Keratinocyte (primary cell): ENCODE results near the gene DUSP7. TPM values are rescaled to one million over a fixed set of nuclear protein-coding genes. Genes with fewer than 3 reads are reported as not detected.

ENCODE experiments used
- DNase-seq: peaks from one replicate; pipeline ENCODE4 v3.0.0-alpha.2; 2011; ENCODE audit warnings: low read depth, missing footprints, low spot score
- FAIRE-seq: peaks from 2 replicates; lab custom pipeline; 2011; peaks lifted over from hg19 to GRCh38; lab: Jason Lieb, UNC
- H2AFZ ChIP-seq: 2 replicates; pipeline ENCODE4 v1.6.0; 2012; ENCODE audit warnings: low read length, control low read depth, inconsistent platforms; ENCODE audit not compliant: control insufficient read depth
- H3K27ac ChIP-seq: 2 replicates; pipeline ENCODE4 v1.5.1; 2011; ENCODE audit warnings: low read length; ENCODE audit not compliant: control insufficient read depth, insufficient read depth
- H3K27me3 ChIP-seq: 3 replicates; pipeline ENCODE4 v1.6.0; 2011; ENCODE audit warnings: low read length; ENCODE audit not compliant: control insufficient read depth, insufficient read depth; ENCODE audit errors: extremely low read depth
- H3K36me3 ChIP-seq, 2 experiments: 2 replicates in 1 of 2; 3 replicates in 1 of 2; pipeline ENCODE4 v1.5.1; 2011; ENCODE audit warnings: low read length in 2 of 2, mild to moderate bottlenecking in 1 of 2; ENCODE audit not compliant: control insufficient read depth in 2 of 2, insufficient read depth in 2 of 2; ENCODE audit errors: extremely low read depth in 1 of 2
- H3K4me1 ChIP-seq: 3 replicates; pipeline ENCODE4 v1.5.1; 2011; ENCODE audit warnings: low read length; ENCODE audit not compliant: control insufficient read depth, insufficient read depth; ENCODE audit errors: extremely low read depth
- H3K4me2 ChIP-seq: 3 replicates; pipeline ENCODE4 v1.6.0; 2011; ENCODE audit warnings: low read depth, low read length; ENCODE audit not compliant: control insufficient read depth, insufficient read depth; ENCODE audit errors: extremely low read depth
- H3K4me3 ChIP-seq, 3 experiments: fragments of 200-600 bp in 1 of 3; sonication (generic) in 1 of 3; 2 replicates in 2 of 3; 3 replicates in 1 of 3; pipeline ENCODE4 v1.5.1; 2011 to 2016; ENCODE audit warnings: low read length in 3 of 3, mild to moderate bottlenecking in 3 of 3, control low read depth in 2 of 3, inconsistent platforms in 1 of 3, low read depth in 1 of 3, mixed read lengths in 1 of 3, mixed run types in 1 of 3, moderate library complexity in 1 of 3; ENCODE audit not compliant: control insufficient read depth in 2 of 3, insufficient read depth in 2 of 3; ENCODE audit errors: extremely low read depth in 1 of 3
- H3K79me2 ChIP-seq: 2 replicates; pipeline ENCODE4 v1.6.0; 2012; ENCODE audit warnings: low read length; ENCODE audit not compliant: control insufficient read depth, insufficient read depth
- H3K9ac ChIP-seq: 3 replicates; pipeline ENCODE4 v1.6.0; 2011; ENCODE audit warnings: low read length; ENCODE audit not compliant: control insufficient read depth, insufficient read depth; ENCODE audit errors: extremely low read depth
- H3K9me1 ChIP-seq: 3 replicates; pipeline ENCODE4 v1.6.0; 2011; ENCODE audit warnings: low read length; ENCODE audit not compliant: control insufficient read depth, insufficient read depth; ENCODE audit errors: extremely low read depth
- H3K9me3 ChIP-seq: 2 replicates; pipeline ENCODE4 v1.5.1; 2012; ENCODE audit warnings: low read depth, low read length; ENCODE audit not compliant: control insufficient read depth
- H4K20me1 ChIP-seq: 3 replicates; pipeline ENCODE4 v1.6.0; 2011; ENCODE audit warnings: low read length; ENCODE audit not compliant: control insufficient read depth, insufficient read depth; ENCODE audit errors: extremely low read depth
- EZH2 ChIP-seq: IDR thresholded peaks from one replicate; pipeline ENCODE4 v1.6.1; 2012; ENCODE audit warnings: inconsistent platforms, mild to moderate bottlenecking, low read length, moderate library complexity
- dilution Hi-C: fragments of 300-500 bp; cut with MboI; formaldehyde crosslinking; loops from one replicate; pipeline ENCODE4 v1.7.0; 2020; ENCODE audit warnings: low sequenced_read_pairs; ENCODE audit not compliant: extremely low pct_ligation_motif_present
- polyA plus RNA-seq, 5 experiments: library from polyadenylated mRNA; depleted of rRNA in 3 of 5; stranded (reverse) in 3 of 5; stranded (forward) in 1 of 5; unstranded in 1 of 5; fragments of >200 nt; gene quantifications; 1 replicate in 1 of 5; 2 replicates in 3 of 5; 3 replicates in 1 of 5; pipeline versions ENCODE4 v1.2.1 to v1.2.3, GENCODE V29; 2011 to 2012; ENCODE audit warnings: missing spikeins in 2 of 5, low read depth in 1 of 5, low replicate concordance in 1 of 5
- TF ChIP-seq, protein P1 (sequence below), 3 experiments: IDR thresholded peaks in 1 of 3; conservative IDR thresholded peaks in 1 of 3; optimal IDR thresholded peaks in 1 of 3; 2 replicates in 2 of 3; 3 replicates in 1 of 3; pipeline versions ENCODE3 to v1.5.1; 2011; ENCODE audit warnings: low read length in 3 of 3, mild to moderate bottlenecking in 3 of 3, moderate library complexity in 2 of 3, control low read depth in 1 of 3, inconsistent platforms in 1 of 3; ENCODE audit not compliant: insufficient read depth in 2 of 3; ENCODE audit errors: extremely low read depth in 1 of 3

The DUSP7 gene
- polyA plus RNA-seq, 1 donor (not counting 4 experiments of a cell fraction or from before 2014, with no cell fraction given): 103 TPM

DNA sequence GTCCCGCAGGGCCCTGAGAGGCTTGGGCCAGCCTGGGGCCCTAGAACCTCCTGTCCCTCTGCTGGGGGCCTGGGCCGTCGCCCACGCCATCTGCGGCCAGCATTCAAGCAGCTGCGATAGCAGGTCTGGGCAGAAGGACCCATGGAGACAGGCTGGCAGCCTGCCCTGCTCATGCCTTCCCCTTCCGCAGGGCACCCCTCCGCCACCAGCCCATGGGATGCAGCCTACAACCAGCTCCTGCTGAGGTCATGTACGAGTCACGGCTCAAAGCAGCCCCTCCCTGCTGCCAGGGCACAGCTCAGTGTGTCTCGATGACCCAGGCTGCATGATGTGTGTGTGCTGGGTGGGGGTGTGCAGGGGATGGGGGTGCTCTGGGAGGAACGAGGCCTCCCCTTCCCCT is 27.8 kb downstream of the DUSP7 start:
- Histone ChIP-seq H3K9me3 (peaks cover 3% of the 10 kb centered on the region), H3K27me3 (no peaks in the 10 kb centered on the region), H3K27ac (no peak overlapping the region), H3K36me3 (no peaks in the 10 kb centered on the region), H3K4me3 (no peak overlapping the region), H3K4me2 (no peak overlapping the region), H2AFZ (no peak overlapping the region), H3K4me1 (peaks cover 26% of the 10 kb centered on the region), H3K9me1 (no peaks in the 10 kb centered on the region), H4K20me1 (no peaks in the 10 kb centered on the region), H3K79me2 (no peaks in the 10 kb centered on the region), H3K9ac (no peak overlapping the region)
- TF ChIP-seq, protein P1, sequence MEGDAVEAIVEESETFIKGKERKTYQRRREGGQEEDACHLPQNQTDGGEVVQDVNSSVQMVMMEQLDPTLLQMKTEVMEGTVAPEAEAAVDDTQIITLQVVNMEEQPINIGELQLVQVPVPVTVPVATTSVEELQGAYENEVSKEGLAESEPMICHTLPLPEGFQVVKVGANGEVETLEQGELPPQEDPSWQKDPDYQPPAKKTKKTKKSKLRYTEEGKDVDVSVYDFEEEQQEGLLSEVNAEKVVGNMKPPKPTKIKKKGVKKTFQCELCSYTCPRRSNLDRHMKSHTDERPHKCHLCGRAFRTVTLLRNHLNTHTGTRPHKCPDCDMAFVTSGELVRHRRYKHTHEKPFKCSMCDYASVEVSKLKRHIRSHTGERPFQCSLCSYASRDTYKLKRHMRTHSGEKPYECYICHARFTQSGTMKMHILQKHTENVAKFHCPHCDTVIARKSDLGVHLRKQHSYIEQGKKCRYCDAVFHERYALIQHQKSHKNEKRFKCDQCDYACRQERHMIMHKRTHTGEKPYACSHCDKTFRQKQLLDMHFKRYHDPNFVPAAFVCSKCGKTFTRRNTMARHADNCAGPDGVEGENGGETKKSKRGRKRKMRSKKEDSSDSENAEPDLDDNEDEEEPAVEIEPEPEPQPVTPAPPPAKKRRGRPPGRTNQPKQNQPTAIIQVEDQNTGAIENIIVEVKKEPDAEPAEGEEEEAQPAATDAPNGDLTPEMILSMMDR (optimal IDR thresholded peaks at IDR 0.05 in 1 of 3, IDR thresholded peaks at IDR 0.05 in 1 of 3, conservative IDR thresholded peaks at IDR 0.05 in 1 of 3; ENCODE audit: extremely low read depth in 1 of 3, insufficient read depth in 2 of 3, low read length in 3 of 3): no peak
- no peak for TF ChIP-seq EZH2
- DNase-seq: no peak
- no peak for FAIRE-seq
- dilution Hi-C loops: no loop called here

DNA sequence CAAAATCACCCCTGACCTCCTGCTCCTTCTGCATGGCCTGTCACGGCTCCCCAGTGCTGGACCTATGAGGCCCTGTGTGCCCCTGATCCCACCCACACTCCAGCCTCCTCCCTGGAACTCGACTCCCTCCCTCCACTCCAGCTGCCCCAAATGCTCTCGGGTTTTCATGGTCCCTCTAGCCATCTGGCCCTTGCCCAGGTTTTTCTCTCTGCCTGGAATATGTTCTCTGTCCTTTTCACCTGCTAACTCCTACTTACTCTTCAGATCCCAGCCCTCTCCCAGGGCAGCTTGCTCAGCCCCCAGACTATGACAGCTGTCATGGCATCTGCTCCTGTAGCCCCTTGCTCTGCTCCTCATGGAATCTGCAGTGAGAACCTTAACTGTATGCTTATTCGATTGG is 30.3 kb downstream of the DUSP7 start:
- Histone ChIP-seq H3K36me3 (no peaks in the 10 kb centered on the region), H4K20me1 (no peaks in the 10 kb centered on the region), H3K79me2 (no peaks in the 10 kb centered on the region), H3K4me3 (no peak overlapping the region), H2AFZ (no peak overlapping the region), H3K27ac (no peak overlapping the region), H3K4me2 (no peak overlapping the region), H3K4me1 (peaks cover 22% of the 10 kb centered on the region), H3K9me1 (no peaks in the 10 kb centered on the region), H3K9ac (no peak overlapping the region), H3K27me3 (no peaks in the 10 kb centered on the region), H3K9me3 (no peaks in the 10 kb centered on the region)
- dilution Hi-C loops: no loop called here
- no peak for TF ChIP-seq EZH2
- TF ChIP-seq, protein P1 (optimal IDR thresholded peaks at IDR 0.05 in 1 of 3, IDR thresholded peaks at IDR 0.05 in 1 of 3, conservative IDR thresholded peaks at IDR 0.05 in 1 of 3; ENCODE audit: extremely low read depth in 1 of 3, insufficient read depth in 2 of 3, low read length in 3 of 3): no peak
- FAIRE-seq (no peak), DNase-seq (no peak)
